T1000 (cell line): Measurements from ENCODE around the gene ITPR2.
A peak's percentile ranks its signal among the peaks of the same experiment; 100 is the strongest.
"Not testable (repeated sequence)": the region's sequence is repeated elsewhere in the genome, so short reads cannot be mapped to it uniquely, and the experiment has no call there.

Experiments
- DNase-seq: peaks from one replicate; lab custom pipeline; 2025; ENCODE audit warnings: mixed read lengths; lab: John Stamatoyannopoulos, UW

The ITPR2 gene

GRCh38 chr12:26786865-26787514 lies 46.0 kb downstream of the ITPR2 start:
- DNase-seq, result peak; percentile 29

DNA sequence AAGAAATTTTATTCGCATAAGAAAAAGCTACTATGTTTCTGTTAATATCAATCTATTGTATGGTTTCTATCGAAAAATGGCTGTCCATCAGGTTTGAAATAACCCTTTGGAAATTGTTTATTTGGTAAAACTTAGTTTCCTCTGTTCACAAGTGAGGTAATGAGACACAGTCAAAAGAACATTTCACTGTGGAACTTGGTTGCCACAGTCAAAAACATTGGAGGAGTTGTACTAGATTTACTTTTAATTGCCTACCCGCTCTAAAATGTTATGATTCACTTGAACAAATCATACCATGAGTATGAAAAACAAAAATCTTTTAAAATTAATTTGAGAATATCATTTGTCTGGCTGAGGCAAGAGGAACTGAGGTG lies 46.5 kb downstream of the ITPR2 start:
- DNase-seq, result no peak

GRCh38 chr12:26783816-26784379 lies 49.1 kb downstream of the ITPR2 start:
- not testable (repeated sequence) for DNase-seq

DNA sequence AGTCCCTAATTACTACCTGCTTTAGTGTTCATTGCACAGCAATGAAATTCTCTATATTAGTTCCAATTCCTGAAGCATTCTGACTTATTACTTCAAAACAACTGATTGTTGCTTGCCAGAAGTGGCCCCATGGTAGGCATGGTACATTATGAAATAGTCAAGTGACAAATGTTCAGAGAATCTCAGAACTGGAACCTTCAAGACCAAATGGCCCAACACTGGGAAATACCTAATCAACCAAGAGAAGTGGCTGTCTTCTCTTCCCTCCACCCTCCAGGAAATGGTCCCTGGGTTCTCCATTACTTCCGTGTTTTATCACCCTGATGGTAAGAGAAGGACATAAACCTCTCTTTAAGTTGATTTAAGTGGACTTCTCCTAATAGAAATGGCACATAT lies 49.9 kb downstream of the ITPR2 start:
- DNase-seq, result no peak

- no peak for DNase-seq
Observed at GRCh38 chr12:26782372-26783130, 50.4 kb downstream of the ITPR2 start.

- not testable (repeated sequence) for DNase-seq
Observed at GRCh38 chr12:26780656-26781055, 52.3 kb downstream of the ITPR2 start.

DNA sequence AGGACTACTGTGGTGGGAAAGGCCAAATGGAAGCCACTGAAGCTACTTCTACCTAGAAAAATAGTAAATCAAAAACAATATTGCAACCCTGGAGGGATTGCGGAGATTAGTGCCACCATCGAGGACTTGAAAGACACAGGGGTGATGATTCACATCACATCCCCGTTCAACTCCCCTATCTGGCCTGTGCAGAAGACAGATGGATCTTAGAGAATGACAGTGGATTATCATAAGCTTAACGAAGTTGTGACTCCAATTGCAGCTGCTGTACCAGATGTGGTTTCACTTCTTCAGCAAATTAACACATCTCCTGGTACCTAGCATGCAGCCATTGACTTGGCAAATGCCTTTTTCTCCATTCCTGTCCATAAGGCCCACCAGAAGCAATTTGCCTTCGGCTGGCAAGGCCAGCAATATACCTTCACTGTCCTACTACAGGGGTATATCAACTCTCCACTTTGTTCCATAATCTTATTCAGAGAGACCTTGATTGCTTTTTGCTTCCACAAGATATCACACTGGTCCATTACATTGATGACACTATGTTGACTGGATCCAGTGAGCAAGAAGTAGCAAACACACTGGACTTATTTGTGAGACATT lies 54.7 kb downstream of the ITPR2 start:
- not testable (repeated sequence) for DNase-seq

DNA sequence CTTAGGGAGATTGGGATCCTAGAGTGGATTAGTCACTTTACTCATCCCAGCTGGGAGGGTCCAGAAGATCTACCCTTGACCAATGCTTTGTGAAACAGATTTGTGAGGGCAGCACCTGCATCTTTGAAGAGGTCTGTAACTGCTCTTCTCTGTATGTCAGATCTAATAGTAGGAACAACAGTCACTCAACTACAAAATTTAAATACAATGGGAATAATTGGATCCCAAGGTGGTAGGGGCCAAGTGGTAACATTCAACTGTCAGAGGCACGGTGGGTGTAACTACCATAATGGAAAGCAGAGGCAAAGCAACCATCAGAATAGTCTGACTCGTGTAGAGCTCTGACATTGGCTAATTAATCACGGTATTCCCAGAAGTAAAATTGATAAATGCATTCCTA lies 55.8 kb downstream of the ITPR2 start:
- no peak for DNase-seq

DNA sequence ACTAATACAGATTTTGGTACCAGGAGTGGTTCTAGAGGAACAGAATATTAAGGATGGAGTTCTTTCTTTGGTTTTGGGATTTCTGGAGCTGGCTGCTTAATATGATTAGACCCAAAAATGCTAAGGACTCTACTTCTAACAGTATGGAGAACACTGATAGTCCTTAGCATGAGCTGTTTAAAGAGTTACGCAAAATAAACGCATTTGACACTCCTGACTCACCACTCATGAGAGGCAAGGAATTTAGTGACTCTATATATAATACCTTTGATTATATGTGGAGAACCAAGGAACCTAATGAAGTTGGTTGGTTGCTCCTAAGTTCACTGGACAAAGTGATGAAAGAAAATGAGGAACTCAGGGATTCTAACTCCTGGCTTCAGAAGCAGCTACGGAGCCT lies 57.0 kb downstream of the ITPR2 start:
- not testable (repeated sequence) for DNase-seq

GRCh38 chr12:26773313-26774104 lies 59.5 kb downstream of the ITPR2 start:
- DNase-seq, result no peak

- DNase-seq, result no peak
Observed at GRCh38 chr12:26771861-26772260, 61.1 kb downstream of the ITPR2 start.

GRCh38 chr12:26770239-26771070 lies 62.5 kb downstream of the ITPR2 start:
- DNase-seq, result no peak

GRCh38 chr12:26769611-26770010 lies 63.4 kb downstream of the ITPR2 start:
- DNase-seq, result no peak

DNA sequence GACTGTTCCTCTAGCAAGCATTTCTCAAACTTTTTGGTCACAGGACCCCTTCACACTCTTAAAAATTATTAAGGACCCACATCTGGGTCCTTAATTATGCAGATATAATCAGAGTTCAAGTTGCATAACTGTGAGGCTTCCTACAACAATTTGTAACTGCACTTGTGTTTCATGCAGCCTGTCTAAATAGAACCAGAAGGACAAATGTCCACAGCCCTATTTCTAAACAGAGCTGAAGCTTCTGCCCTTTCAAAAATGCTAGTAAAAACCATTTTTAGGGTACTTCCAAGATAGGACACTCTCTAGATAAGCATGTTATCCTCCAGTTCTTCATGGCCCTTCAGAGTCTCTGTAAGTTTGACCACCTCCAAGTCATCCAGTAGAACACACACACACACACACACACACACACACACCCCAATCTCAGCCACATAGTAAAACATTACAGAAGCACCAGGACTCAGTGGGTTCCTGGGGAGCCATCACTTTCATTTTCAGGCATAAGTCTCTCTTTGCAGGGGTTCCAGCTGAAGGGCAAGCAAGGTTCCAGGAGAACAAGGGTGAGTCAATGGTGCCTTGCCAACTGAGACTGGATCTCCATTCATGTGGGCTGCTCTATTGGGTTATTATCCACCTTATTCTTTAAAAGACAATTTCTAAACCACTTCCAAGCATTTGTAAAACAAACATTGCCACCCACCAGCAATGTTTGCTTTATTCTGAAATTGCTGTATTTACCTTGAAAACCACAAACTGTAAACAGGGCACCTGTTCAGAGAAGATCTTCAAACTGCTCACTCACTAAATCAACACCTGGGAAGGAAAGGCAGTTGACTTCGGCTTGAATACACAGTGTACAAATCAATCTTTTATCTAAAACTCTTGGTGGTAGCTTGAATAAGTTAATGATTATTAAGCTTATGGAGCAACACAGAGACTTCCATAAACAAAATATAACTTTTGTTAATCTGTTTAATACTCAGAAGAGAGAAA lies 64.1 kb downstream of the ITPR2 start:
- DNase-seq, result no peak

DNA sequence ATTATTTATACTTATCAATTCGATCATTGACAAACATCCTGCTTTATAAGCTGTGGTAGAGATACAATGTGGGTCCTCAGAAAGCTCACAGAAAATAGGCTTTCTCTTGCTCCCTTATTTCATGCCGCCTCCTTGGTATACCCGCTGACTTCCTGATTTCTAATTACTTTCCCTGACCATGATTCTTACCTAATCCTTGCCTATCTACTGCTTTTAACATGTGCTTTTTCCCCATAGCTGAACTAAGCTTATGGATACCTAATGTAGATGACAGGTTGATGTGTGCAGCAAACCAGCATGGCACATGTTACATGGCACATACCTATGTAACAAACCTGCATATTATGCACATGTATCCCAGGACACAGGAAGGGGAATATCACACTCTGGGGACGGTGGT lies 65.1 kb downstream of the ITPR2 start:
- no peak for DNase-seq

GRCh38 chr12:26767116-26767515 lies 65.9 kb downstream of the ITPR2 start:
- DNase-seq, result no peak

DNA sequence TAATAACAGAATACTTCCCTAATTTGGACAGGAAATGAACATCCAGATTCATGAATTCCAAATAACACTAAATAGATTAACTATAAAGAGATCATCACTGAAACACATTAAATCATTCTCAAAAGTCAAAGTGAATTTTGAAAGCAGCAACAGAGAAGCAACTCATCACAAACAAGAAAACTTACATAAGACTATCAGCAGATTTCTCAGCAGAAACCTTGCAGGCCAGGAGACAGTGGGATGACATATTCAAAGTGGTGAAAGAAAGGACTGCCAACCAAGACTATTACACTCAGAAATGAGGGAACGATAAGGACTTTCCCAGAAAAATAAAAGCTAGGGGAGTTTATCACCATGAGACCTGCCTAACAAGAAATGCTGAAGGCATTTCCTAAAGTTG lies 70.8 kb downstream of the ITPR2 start:
- DNase-seq, result no peak

- no peak for DNase-seq
Observed at GRCh38 chr12:26761775-26762174, 71.2 kb downstream of the ITPR2 start.

GRCh38 chr12:26760657-26761293 lies 72.2 kb downstream of the ITPR2 start:
- no peak for DNase-seq
